Nephron progenitor cell (in vitro differentiated cells): Measurements from ENCODE around the gene LYZL4.

Experiments
- DNase-seq: peaks from one replicate; pipeline ENCODE4 v3.0.0; 2021
- H3K27ac Mint-ChIP-seq: 2 replicates; pipeline ENCODE4 v1.8.0; 2021; ENCODE audit warnings: mild to moderate bottlenecking, moderate library complexity, mixed read lengths
- H3K27me3 Mint-ChIP-seq: 2 replicates; pipeline ENCODE4 v1.8.0; 2021; ENCODE audit warnings: mild to moderate bottlenecking, low read depth, mixed read lengths; ENCODE audit not compliant: poor library complexity
- H3K36me3 Mint-ChIP-seq: 2 replicates; pipeline ENCODE4 v1.8.0; 2021; ENCODE audit warnings: low read depth, mixed read lengths
- H3K4me1 Mint-ChIP-seq: 2 replicates; pipeline ENCODE4 v1.8.0; 2021; ENCODE audit warnings: mixed read lengths
- H3K4me3 Mint-ChIP-seq: 2 replicates; pipeline ENCODE4 v1.8.0; 2021; ENCODE audit warnings: mild to moderate bottlenecking, moderate library complexity, mixed read lengths
- H3K9me3 Mint-ChIP-seq: 2 replicates; pipeline ENCODE4 v1.8.0; 2021; ENCODE audit warnings: mild to moderate bottlenecking, moderate library complexity, mixed read lengths
- CTCF ChIP-seq: fragments of 200-600 bp; sonication (generic); IDR thresholded peaks from 2 replicates; pipeline ENCODE4 v1.5.0; 2021; ENCODE audit warnings: antibody characterized with exemption

LYZL4 gene

DNA sequence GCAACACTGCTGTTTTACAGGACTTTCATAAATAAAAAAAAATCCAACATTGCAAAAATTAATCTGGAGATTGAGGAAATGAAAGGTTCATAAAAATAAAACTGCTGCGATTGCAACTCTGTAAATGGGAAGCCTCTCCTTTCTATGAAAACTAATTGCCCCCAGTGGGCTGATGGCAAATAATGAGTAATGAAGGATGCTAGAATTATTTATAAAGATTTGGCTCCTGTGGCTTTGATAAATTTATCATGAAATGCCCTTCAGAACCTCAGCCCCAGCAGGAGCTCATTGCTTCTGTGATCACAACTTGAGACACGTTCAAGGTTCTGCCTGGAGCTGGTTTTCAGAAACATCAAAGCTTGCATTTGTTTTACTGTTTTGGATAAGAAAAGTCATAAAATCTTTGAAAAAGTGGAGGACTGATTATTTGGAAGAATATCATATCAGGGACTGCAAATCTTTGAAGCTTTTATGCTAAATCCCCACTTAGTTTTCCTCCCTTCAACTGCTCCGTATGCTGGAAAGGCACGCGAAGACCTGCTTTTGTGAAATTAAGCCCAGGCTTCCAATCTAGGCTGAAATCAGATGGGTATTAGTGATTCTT, 24.5 kb upstream of the LYZL4 start:
- Mint-ChIP-seq H3K9me3 (peaks cover 24% of the 10 kb centered on the region), H3K36me3 (no peaks in the 10 kb centered on the region), H3K4me1 (no peaks in the 10 kb centered on the region), H3K27me3 (peaks cover 6% of the 10 kb centered on the region), H3K4me3 (no peak overlapping the region), H3K27ac (no peak overlapping the region)
- TF ChIP-seq CTCF = no peak
- DNase-seq = no peak

GRCh38 chr3:42432485-42432884, 22.1 kb upstream of the LYZL4 start:
- DNase-seq = no peak
- Mint-ChIP-seq H3K4me3 (no peak overlapping the region), H3K27ac (no peak overlapping the region), H3K36me3 (no peaks in the 10 kb centered on the region), H3K4me1 (peaks cover 23% of the 10 kb centered on the region), H3K9me3 (peaks cover 25% of the 10 kb centered on the region), H3K27me3 (peaks cover 12% of the 10 kb centered on the region)
- TF ChIP-seq CTCF = no peak

GRCh38 chr3:42430781-42431532, 20.5 kb upstream of the LYZL4 start:
- no peaks in the 10 kb centered on the region for H3K36me3 Mint-ChIP-seq
- TF ChIP-seq CTCF = no peak
- H3K9me3 Mint-ChIP-seq = peaks cover 25% of the 10 kb centered on the region
- H3K27ac Mint-ChIP-seq = no peak overlapping the region
- no peak for DNase-seq
- peaks cover 12% of the 10 kb centered on the region for H3K27me3 Mint-ChIP-seq
- H3K4me1 Mint-ChIP-seq = peaks cover 23% of the 10 kb centered on the region
- no peak overlapping the region for H3K4me3 Mint-ChIP-seq

DNA sequence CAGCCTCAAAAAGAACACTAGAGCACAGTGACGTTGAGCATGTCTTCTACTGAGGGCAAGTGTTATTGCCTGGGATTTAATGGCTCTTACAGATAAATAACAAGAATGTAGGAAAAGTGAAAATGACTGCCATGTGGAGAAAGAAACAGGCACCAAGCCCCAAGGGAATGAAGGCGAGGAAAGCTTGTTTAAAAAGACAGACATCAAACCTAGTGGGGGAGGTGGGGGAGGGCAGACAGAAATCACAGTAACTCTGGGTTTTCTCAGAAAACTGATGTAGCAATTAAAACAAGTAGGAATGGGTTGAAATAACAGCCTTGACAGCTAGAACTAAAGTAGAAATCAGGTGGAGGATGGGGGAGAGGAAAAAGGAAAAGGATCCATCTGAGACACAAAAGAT, 18.4 kb upstream of the LYZL4 start:
- H3K27ac Mint-ChIP-seq = no peak overlapping the region
- no peak for DNase-seq
- no peak for TF ChIP-seq CTCF
- peaks cover 21% of the 10 kb centered on the region for H3K9me3 Mint-ChIP-seq
- peaks cover 23% of the 10 kb centered on the region for H3K4me1 Mint-ChIP-seq
- peak overlapping the region; percentile 27 for H3K4me3 Mint-ChIP-seq
- H3K36me3 Mint-ChIP-seq = no peaks in the 10 kb centered on the region
- H3K27me3 Mint-ChIP-seq = peaks cover 14% of the 10 kb centered on the region

GRCh38 chr3:42425736-42426407, 15.5 kb upstream of the LYZL4 start:
- no peak for DNase-seq
- peaks cover 3% of the 10 kb centered on the region for H3K9me3 Mint-ChIP-seq
- H3K36me3 Mint-ChIP-seq = no peaks in the 10 kb centered on the region
- peaks cover 14% of the 10 kb centered on the region for H3K27me3 Mint-ChIP-seq
- H3K4me3 Mint-ChIP-seq = no peak overlapping the region
- TF ChIP-seq CTCF = no peak
- peaks cover 23% of the 10 kb centered on the region for H3K4me1 Mint-ChIP-seq
- H3K27ac Mint-ChIP-seq = no peak overlapping the region
